IMR-90 (cell line): ENCODE results near the gene ZDHHC22. TPM values are rescaled to one million over a fixed set of nuclear protein-coding genes. Genes with fewer than 3 reads are reported as not detected.

Source experiments
- ATAC-seq: fragments of 200-7000 bp; cut with Tn5 transposase; 2 replicates; pipeline ENCODE4 v1.9.1; 2020; ENCODE audit warnings: low read depth, mild to moderate bottlenecking, moderate library complexity
- BruUV-seq: library from RNA; stranded (reverse); fragments of 400-500 nt; replicated peaks from 2 replicates; lab custom pipeline; 2021; lab: Mats Ljungman, UMichigan
- CTCF ChIA-PET: fragments of 300-600 bp; formaldehyde crosslinking; extraction: SDS; loops from one replicate; lab custom pipeline; 2021; ENCODE audit warnings: antibody characterized with exemption; lab: Yijun Ruan, JAX
- POLR2A ChIA-PET: fragments of 300-600 bp; sonication (Branson Sonifier 250); formaldehyde crosslinking; loops from one replicate; lab custom pipeline; 2022; ENCODE audit warnings: antibody characterized with exemption; ENCODE audit not compliant: unreplicated experiment; lab: Charles Lee
- DNase-seq: peaks from one replicate; pipeline ENCODE4 v3.0.0; 2013
- H2AFZ ChIP-seq: replicated peaks from 2 replicates; pipeline ENCODE3; 2013; ENCODE audit warnings: low read length, mild to moderate bottlenecking; ENCODE audit not compliant: poor library complexity
- H2AK5ac ChIP-seq: 2 replicates; pipeline ENCODE4 v1.6.1; 2013; ENCODE audit warnings: low read depth, low read length, inconsistent platforms
- H2AK9ac ChIP-seq: replicated peaks from 2 replicates; pipeline ENCODE3; 2013; ENCODE audit warnings: mild to moderate bottlenecking, low read depth, low read length, moderate library complexity; ENCODE audit not compliant: poor library complexity
- H2BK120ac ChIP-seq: 2 replicates; pipeline ENCODE4 v1.6.1; 2013; ENCODE audit warnings: low read depth, low read length, inconsistent platforms
- H2BK15ac ChIP-seq: 3 replicates; pipeline ENCODE4 v1.6.1; 2013; ENCODE audit warnings: low read depth, low read length, inconsistent platforms
- H2BK20ac ChIP-seq: 2 replicates; pipeline ENCODE4 v1.6.1; 2013; ENCODE audit warnings: low read depth, mild to moderate bottlenecking, inconsistent platforms, low read length, moderate library complexity
- H2BK5ac ChIP-seq: 2 replicates; pipeline ENCODE4 v1.6.1; 2013; ENCODE audit warnings: mild to moderate bottlenecking, low read depth, low read length, inconsistent platforms; ENCODE audit not compliant: poor library complexity, severe bottlenecking
- H3K14ac ChIP-seq: replicated peaks from 2 replicates; pipeline ENCODE4 v1.6.1; 2013; ENCODE audit warnings: low read depth, low read length, inconsistent platforms
- H3K18ac ChIP-seq: 2 replicates; pipeline ENCODE4 v1.6.1; 2013; ENCODE audit warnings: low read depth, low read length, control low read depth
- H3K23ac ChIP-seq: 2 replicates; pipeline ENCODE4 v1.6.1; 2013; ENCODE audit warnings: low read depth, low read length, inconsistent platforms
- H3K27ac ChIP-seq: 2 replicates; pipeline ENCODE4 v1.5.1; 2013; ENCODE audit warnings: mild to moderate bottlenecking, control low read depth, low read length; ENCODE audit not compliant: insufficient read depth
- H3K27me3 ChIP-seq: 2 replicates; pipeline ENCODE4 v1.6.1; 2013; ENCODE audit warnings: low read length; ENCODE audit not compliant: control insufficient read depth, insufficient read depth
- H3K36me3 ChIP-seq: 2 replicates; pipeline ENCODE4 v1.6.1; 2013; ENCODE audit warnings: low read length, mixed read lengths; ENCODE audit not compliant: control insufficient read depth, insufficient read depth
- H3K4ac ChIP-seq: 2 replicates; pipeline ENCODE4 v1.6.1; 2013; ENCODE audit warnings: low read depth, low read length, inconsistent platforms
- H3K4me1 ChIP-seq: 2 replicates; pipeline ENCODE4 v1.6.1; 2013; ENCODE audit warnings: low read length, mixed read lengths; ENCODE audit not compliant: control insufficient read depth, insufficient read depth
- H3K4me2 ChIP-seq: 2 replicates; pipeline ENCODE4 v1.6.1; 2013; ENCODE audit warnings: low read depth, mild to moderate bottlenecking, control low read depth, low read length, moderate library complexity
- H3K4me3 ChIP-seq: 2 replicates; pipeline ENCODE4 v1.5.1; 2013; ENCODE audit warnings: low read depth, mild to moderate bottlenecking, control low read depth, low read length, moderate library complexity; ENCODE audit not compliant: insufficient read depth
- H3K56ac ChIP-seq: 2 replicates; pipeline ENCODE4 v1.6.1; 2013; ENCODE audit warnings: low read length, inconsistent platforms; ENCODE audit not compliant: insufficient read depth; ENCODE audit errors: extremely low read depth
- H3K79me1 ChIP-seq, 2 experiments: 2 replicates each; pipeline ENCODE4 v1.6.1; 2013; ENCODE audit warnings: low read length in 2 of 2, inconsistent platforms in 1 of 2, low read depth in 1 of 2
- H3K9ac ChIP-seq: 2 replicates; pipeline ENCODE4 v1.6.1; 2013; ENCODE audit warnings: low read depth, low read length, control low read depth
- H3K9me1 ChIP-seq: 2 replicates; pipeline ENCODE4 v1.6.1; 2013; ENCODE audit warnings: low read length, inconsistent platforms; ENCODE audit not compliant: insufficient read depth
- H3K9me3 ChIP-seq: 2 replicates; pipeline ENCODE4 v1.6.1; 2013; ENCODE audit warnings: low read length; ENCODE audit not compliant: control insufficient read depth, insufficient read depth
- H4K20me1 ChIP-seq: 2 replicates; pipeline ENCODE4 v1.6.1; 2013; ENCODE audit warnings: low read length, inconsistent platforms; ENCODE audit not compliant: insufficient read depth
- H4K5ac ChIP-seq: 2 replicates; pipeline ENCODE4 v1.6.1; 2013; ENCODE audit warnings: mild to moderate bottlenecking, low read depth, low read length, control low read depth
- H4K8ac ChIP-seq, 2 experiments: 2 replicates each; pipeline ENCODE4 v1.6.1; 2013; ENCODE audit warnings: low read depth in 2 of 2, low read length in 2 of 2, control low read depth in 1 of 2, inconsistent platforms in 1 of 2
- H4K91ac ChIP-seq: 2 replicates; pipeline ENCODE4 v1.6.1; 2013; ENCODE audit warnings: low read depth, low read length, inconsistent platforms; ENCODE audit not compliant: insufficient read depth
- BHLHE40 ChIP-seq: fragments of 150-350 bp; IDR thresholded peaks from 2 replicates; pipeline ENCODE4 v1.6.1; 2016; ENCODE audit warnings: mild to moderate bottlenecking, low read depth, low read length
- CEBPB ChIP-seq: IDR thresholded peaks from 2 replicates; pipeline ENCODE4 v1.6.1; 2012; ENCODE audit warnings: low read depth, low read length, improper control_type of control experiment
- CHD1 ChIP-seq: IDR thresholded peaks from 2 replicates; pipeline ENCODE4 v1.6.1; 2012; ENCODE audit warnings: low read depth, low read length, improper control_type of control experiment
- ELK1 ChIP-seq: fragments of 150-350 bp; IDR thresholded peaks from 2 replicates; pipeline ENCODE4 v1.6.1; 2016; ENCODE audit warnings: low read depth, mild to moderate bottlenecking, low read length, moderate library complexity, borderline replicate concordance
- FOS ChIP-seq: fragments of 150-350 bp; IDR thresholded peaks from 2 replicates; pipeline ENCODE4 v1.6.1; 2016; ENCODE audit warnings: low read depth, low read length
- MAFK ChIP-seq: IDR thresholded peaks from 2 replicates; pipeline ENCODE4 v1.6.1; 2012; ENCODE audit warnings: low read depth, low read length, improper control_type of control experiment
- MAZ ChIP-seq: IDR thresholded peaks from 2 replicates; pipeline ENCODE4 v1.6.1; 2012; ENCODE audit warnings: low read depth, mild to moderate bottlenecking, low read length, improper control_type of control experiment, moderate library complexity, borderline replicate concordance
- MXI1 ChIP-seq: IDR thresholded peaks from 2 replicates; pipeline ENCODE4 v1.6.1; 2012; ENCODE audit warnings: low read depth, mild to moderate bottlenecking, low read length, moderate library complexity, borderline replicate concordance
- NFE2L2 ChIP-seq: fragments of 150-350 bp; IDR thresholded peaks from 2 replicates; pipeline ENCODE4 v1.6.1; 2016; ENCODE audit warnings: low read depth, mild to moderate bottlenecking, low read length
- POLR2A ChIP-seq: IDR thresholded peaks from 2 replicates; pipeline ENCODE4 v1.6.1; 2012; ENCODE audit warnings: mild to moderate bottlenecking, low read depth, low read length
- RAD21 ChIP-seq: IDR thresholded peaks from 2 replicates; pipeline ENCODE4 v1.6.1; 2012; ENCODE audit warnings: low read length, improper control_type of control experiment
- RCOR1 ChIP-seq: IDR thresholded peaks from 2 replicates; pipeline ENCODE4 v1.6.1; 2012; ENCODE audit warnings: mild to moderate bottlenecking, low read length, improper control_type of control experiment; ENCODE audit not compliant: insufficient replicate concordance
- RFX5 ChIP-seq: IDR thresholded peaks from 2 replicates; pipeline ENCODE4 v1.8.0; 2012; ENCODE audit warnings: low read depth, mild to moderate bottlenecking, low read length, moderate library complexity
- SMC3 ChIP-seq: fragments of 150-350 bp; IDR thresholded peaks from 2 replicates; pipeline ENCODE4 v1.6.1; 2016; ENCODE audit warnings: low read depth, mild to moderate bottlenecking, antibody characterized with exemption, low read length, moderate library complexity
- USF2 ChIP-seq: fragments of 150-350 bp; IDR thresholded peaks from 2 replicates; pipeline ENCODE4 v1.6.1; 2017; ENCODE audit warnings: mild to moderate bottlenecking, antibody characterized with exemption, low read length, low read depth
- WGBS, 2 experiments: methylation state at CpG; one replicate each; pipeline versions ENCODE4 v1.1.5 to v1.1.7; 2013; ENCODE audit warnings: missing lambda C conversion rate in 2 of 2; ENCODE audit not compliant: insufficient read length in 1 of 2; ENCODE audit errors: extremely low coverage in 2 of 2; 5-methylcytosine and 5-hydroxymethylcytosine counted together
- dilution Hi-C: fragments of 300-500 bp; cut with HindIII; formaldehyde crosslinking; loops from one replicate; pipeline ENCODE4 v1.14.3; 2018; ENCODE audit warnings: low sequenced_read_pairs; ENCODE audit not compliant: unreplicated experiment
- in situ Hi-C: fragments of 300-500 bp; cut with MboI; formaldehyde crosslinking; loops from 3 replicates; pipeline ENCODE4 v1.14.3; 2019; ENCODE audit warnings: low sequenced_read_pairs, inconsistent platforms, mixed read lengths
- intact Hi-C: fragments of 100-400 bp; cut with micrococcal nuclease; formaldehyde crosslinking; loops from 2 replicates; pipeline ENCODE4 v1.10.0; 2022
- polyA plus RNA-seq, 3 experiments: library from polyadenylated mRNA; depleted of rRNA; stranded (reverse); fragments of >200 nt; gene quantifications; 2 replicates each; pipeline ENCODE4 v1.2.3, GENCODE V29; 2012; ENCODE audit warnings: low replicate concordance in 1 of 3
- total RNA-seq: library from RNA; depleted of rRNA; stranded (reverse); fragments of >200 nt; gene quantifications from 2 replicates; pipeline ENCODE4 v1.2.3, GENCODE V29; 2012
- TF ChIP-seq, protein P1 (sequence below): conservative IDR thresholded peaks from 2 replicates; pipeline ENCODE4 v1.5.1; 2012; ENCODE audit warnings: mild to moderate bottlenecking, low read depth, low read length, improper control_type of control experiment

ZDHHC22 gene
- total and polyA plus RNA-seq, 2 of the 4 experiments (the other 2 are of a cell fraction) = not detected

DNA sequence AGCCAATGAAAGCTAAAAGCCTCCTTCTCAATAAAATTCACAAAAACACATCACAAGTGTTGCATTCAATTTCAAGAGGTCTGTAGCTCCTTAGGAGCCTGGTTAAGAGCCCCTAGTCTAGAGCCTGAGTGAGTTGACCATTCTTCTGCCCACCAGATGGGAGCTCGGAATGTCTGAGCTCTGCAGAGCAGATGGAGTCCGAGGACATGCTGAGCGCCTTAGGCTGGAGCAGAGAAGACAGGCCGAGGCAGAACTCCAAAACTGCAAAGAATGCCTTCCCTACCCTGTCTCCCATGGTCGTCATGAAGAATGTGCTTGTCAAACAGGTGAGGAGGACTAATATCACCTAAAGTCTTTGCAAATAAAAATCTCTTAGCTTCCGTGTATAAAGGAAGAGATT, 31.9 kb downstream of the ZDHHC22 start:
- H3K4me3 ChIP-seq = no peak overlapping the region
- H4K8ac ChIP-seq = no peak overlapping the region
- H2BK120ac ChIP-seq = no peak overlapping the region
- no TSS peak for BruUV-seq
- peaks cover 20% of the 10 kb centered on the region for H3K36me3 ChIP-seq
- H3K4ac ChIP-seq = no peak overlapping the region
- no peak for DNase-seq
- no peaks in the 10 kb centered on the region for H3K9me3 ChIP-seq
- no peaks in the 10 kb centered on the region for H4K20me1 ChIP-seq
- no peak overlapping the region for H2BK15ac ChIP-seq
- no peak overlapping the region for H3K9ac ChIP-seq
- in situ Hi-C loops = no loop called here
- no peak overlapping the region for H4K91ac ChIP-seq
- H3K27me3 ChIP-seq = no peaks in the 10 kb centered on the region
- H4K5ac ChIP-seq = no peak overlapping the region
- H3K18ac ChIP-seq = no peak overlapping the region
- no peak overlapping the region for H2BK20ac ChIP-seq
- no peak overlapping the region for H2AK5ac ChIP-seq
- no peak for TF ChIP-seq USF2
- TF ChIP-seq MAZ = no peak
- TF ChIP-seq, protein P1, sequence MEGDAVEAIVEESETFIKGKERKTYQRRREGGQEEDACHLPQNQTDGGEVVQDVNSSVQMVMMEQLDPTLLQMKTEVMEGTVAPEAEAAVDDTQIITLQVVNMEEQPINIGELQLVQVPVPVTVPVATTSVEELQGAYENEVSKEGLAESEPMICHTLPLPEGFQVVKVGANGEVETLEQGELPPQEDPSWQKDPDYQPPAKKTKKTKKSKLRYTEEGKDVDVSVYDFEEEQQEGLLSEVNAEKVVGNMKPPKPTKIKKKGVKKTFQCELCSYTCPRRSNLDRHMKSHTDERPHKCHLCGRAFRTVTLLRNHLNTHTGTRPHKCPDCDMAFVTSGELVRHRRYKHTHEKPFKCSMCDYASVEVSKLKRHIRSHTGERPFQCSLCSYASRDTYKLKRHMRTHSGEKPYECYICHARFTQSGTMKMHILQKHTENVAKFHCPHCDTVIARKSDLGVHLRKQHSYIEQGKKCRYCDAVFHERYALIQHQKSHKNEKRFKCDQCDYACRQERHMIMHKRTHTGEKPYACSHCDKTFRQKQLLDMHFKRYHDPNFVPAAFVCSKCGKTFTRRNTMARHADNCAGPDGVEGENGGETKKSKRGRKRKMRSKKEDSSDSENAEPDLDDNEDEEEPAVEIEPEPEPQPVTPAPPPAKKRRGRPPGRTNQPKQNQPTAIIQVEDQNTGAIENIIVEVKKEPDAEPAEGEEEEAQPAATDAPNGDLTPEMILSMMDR = no peak
- TF ChIP-seq RFX5 = no peak
- TF ChIP-seq MXI1 = no peak
- no peak for TF ChIP-seq RAD21
- no peak for TF ChIP-seq SMC3
- no peak for TF ChIP-seq RCOR1
- no peak for TF ChIP-seq CHD1
- TF ChIP-seq CEBPB = no peak
- no peak for TF ChIP-seq NFE2L2
- TF ChIP-seq FOS = no peak
- TF ChIP-seq ELK1 = no peak
- no peak for TF ChIP-seq MAFK
- TF ChIP-seq BHLHE40 = no peak
- no peak for TF ChIP-seq POLR2A
- no peak for ATAC-seq
- no peak overlapping the region for H3K14ac ChIP-seq
- WGBS, 2 experiments = no CpG with 5 or more reads among the region's 6 CpGs
- H2BK5ac ChIP-seq = no peak overlapping the region
- H3K9me1 ChIP-seq = peaks cover 4% of the 10 kb centered on the region; the same call in 1 of the 2 replicates
- dilution Hi-C loops = no loop called here
- peaks cover under 1 to 4% of the 10 kb centered on the region in 2 experiments; a peak in 1 of 4 replicates for H3K79me1 ChIP-seq
- H3K27ac ChIP-seq = no peak overlapping the region
- no peak overlapping the region for H2AK9ac ChIP-seq
- CTCF ChIA-PET = no interaction called here
- POLR2A ChIA-PET = no interaction called here
- no peak overlapping the region for H3K23ac ChIP-seq
- no peaks in the 10 kb centered on the region for H3K4me1 ChIP-seq
- H2AFZ ChIP-seq = no peak overlapping the region
- H3K56ac ChIP-seq = no peak overlapping the region
- intact Hi-C loops = no loop called here
- H3K4me2 ChIP-seq = no peak overlapping the region
